Subcutaneous adipose tissue (tissue), 4 donors: Measurements from ENCODE around the gene ST6GAL1. TPM values are rescaled to one million over a fixed set of nuclear protein-coding genes. Genes with fewer than 3 reads are reported as not detected.

ENCODE experiments used
- total RNA-seq, 4 donors: library from RNA; depleted of rRNA; stranded (reverse); fragments of >200 nt; gene quantifications; one replicate each; pipeline ENCODE4 v1.1.0, GENCODE V29; 2016
- TF ChIP-seq, protein P1 (sequence below): fragments of 450-650 bp; IDR thresholded peaks from one replicate; pipeline ENCODE4 v1.5.1; 2016; ENCODE audit warnings: low read depth, mild to moderate bottlenecking, control low read depth, antibody characterized with exemption, moderate library complexity

ST6GAL1 gene
- total RNA-seq, 4 donors from 2014 or later = 31.4 to 80.1 (median 43.8) TPM

DNA sequence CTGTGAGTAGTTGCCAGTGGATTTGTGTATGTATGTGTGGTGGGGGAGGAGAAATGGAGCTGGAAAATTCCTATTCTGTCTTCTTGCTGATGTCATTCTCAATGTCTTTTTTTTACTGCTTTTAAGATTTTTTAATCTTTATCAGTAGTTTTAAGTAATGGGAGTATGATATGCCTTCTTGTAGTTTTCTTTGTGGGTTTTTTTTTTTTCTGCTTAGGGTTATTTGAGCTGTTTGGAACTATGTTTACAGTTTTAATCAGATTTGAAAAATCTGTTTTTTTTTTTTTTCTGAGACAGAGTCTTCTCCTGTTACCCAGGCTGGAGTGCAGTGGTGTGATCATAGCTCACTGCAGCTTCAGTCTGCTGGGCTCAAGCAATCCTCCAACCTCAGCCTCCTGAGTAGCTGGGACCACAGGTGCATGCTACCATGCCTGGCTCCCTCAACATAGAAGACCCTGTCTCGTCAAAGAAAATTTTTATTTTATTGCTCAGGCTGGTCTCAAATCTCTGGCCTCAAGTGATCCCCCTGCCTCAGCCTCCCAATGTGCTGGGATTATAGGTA, 171.8 kb downstream of the ST6GAL1 start:
- TF ChIP-seq, protein P1, sequence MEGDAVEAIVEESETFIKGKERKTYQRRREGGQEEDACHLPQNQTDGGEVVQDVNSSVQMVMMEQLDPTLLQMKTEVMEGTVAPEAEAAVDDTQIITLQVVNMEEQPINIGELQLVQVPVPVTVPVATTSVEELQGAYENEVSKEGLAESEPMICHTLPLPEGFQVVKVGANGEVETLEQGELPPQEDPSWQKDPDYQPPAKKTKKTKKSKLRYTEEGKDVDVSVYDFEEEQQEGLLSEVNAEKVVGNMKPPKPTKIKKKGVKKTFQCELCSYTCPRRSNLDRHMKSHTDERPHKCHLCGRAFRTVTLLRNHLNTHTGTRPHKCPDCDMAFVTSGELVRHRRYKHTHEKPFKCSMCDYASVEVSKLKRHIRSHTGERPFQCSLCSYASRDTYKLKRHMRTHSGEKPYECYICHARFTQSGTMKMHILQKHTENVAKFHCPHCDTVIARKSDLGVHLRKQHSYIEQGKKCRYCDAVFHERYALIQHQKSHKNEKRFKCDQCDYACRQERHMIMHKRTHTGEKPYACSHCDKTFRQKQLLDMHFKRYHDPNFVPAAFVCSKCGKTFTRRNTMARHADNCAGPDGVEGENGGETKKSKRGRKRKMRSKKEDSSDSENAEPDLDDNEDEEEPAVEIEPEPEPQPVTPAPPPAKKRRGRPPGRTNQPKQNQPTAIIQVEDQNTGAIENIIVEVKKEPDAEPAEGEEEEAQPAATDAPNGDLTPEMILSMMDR = no peak

DNA sequence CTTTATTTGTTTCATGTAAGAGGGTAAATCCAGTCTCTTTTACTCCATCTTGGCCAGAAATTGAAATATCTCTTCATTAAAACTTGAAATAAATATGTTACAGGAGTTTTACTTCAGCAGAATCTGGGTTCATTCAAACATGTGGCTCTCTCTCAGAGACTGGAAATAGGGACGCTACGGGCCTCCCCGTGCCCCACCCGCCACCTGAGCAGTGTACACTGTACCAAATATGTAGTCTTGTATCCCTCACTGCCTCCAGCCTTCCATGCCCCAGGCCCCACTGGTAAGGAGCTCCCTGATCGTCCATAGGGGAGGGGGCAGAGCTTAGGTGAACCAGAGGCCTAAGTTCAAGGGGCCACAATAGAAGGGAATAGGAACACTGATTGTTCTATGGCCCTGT, 172.9 kb downstream of the ST6GAL1 start:
- TF ChIP-seq, protein P1 = no peak

DNA sequence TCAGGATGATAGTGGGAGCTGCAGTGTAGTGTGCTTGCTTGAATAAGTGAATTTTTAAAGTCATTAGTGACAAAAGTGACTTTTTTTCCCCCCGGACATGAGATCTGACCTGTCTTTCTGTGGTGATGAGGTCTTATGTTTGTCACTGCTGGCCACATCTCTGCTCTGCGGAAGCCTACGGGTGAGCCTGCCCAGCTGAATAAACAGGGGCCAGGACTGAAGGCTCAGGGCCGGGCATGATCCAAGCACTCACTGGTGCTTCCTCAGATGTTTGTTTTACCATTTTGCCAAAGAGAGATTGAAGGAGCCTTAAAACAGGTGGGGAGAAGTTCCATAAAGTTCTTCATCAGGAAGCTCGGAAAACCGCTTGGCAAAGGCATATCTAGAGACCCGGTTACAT, 174.0 kb downstream of the ST6GAL1 start:
- TF ChIP-seq, protein P1 = no peak

DNA sequence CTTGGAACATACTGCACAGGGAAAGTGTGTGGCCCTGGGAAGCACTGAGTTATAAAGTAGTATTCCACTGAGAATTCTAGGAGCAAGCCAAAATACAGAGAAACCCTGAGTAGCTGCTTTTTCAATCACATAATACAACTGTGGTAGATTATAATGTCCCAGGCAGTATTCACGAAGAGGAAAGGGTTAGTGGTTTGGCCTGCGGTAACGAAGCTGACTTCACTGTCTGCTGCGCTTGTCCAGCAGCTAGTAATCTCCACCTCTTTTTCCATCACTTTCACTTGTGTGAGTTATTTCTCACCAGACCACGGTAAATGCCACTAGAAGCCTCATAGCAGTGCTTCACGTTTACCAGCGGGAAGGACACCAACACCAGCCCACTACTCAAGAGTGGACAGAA, 174.6 kb downstream of the ST6GAL1 start:
- TF ChIP-seq, protein P1 = no peak

DNA sequence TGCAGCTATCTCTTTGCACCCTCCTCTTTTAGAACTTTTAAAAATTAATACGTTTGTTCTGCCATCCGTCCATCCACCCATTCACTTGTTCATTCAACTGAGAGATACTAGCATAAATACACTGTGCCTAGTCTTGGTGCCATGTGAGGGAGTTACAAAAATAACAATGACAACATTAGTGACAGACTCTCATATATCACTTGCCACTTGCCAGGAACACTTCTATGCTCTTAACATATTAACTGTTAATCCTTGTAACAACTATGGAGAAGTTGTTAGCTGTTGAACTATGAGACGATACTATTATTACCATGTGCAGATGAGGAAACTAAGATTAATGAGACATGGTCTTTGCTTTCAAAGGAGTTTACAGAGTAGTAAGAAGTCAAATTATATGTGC, 175.4 kb downstream of the ST6GAL1 start:
- TF ChIP-seq, protein P1 = no peak

DNA sequence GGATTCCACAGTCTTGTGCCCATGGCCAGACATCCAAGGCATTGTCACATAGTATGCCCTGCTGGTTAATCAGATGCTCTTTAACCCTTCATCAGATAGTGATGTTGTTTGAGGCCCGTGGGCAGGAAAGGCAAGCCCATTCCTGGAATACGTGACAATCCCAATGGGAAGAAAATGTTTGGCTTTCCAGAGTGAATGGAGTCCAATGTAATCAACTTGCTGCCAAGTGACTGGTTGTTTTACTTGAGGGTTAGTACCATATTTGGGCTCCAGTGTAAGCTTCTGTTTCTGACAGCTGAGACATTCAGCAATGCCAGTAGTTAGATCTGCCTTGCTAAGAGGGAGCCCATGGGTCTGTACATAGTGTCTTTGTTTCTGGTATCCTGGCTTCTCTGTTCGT, 177.7 kb downstream of the ST6GAL1 start:
- TF ChIP-seq, protein P1 = no peak

DNA sequence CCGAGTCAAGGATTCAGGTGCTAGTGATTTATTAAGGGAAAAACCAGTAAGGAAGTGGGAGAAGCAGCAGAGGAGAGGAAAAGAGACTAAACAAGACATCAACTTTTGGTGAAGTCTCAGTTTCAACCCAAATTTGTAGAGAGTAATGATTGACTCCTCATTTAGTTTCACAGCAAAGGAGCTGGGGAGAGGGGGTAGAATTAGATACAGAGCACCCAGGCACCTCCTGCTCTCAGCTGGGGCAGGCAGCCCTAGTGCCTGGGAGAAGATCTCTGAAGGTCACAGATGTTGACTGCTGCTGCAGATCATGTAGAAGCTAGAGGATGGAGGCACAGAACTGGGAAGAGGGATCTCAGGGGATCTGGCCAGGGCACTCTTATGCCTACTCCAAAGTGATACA, 179.8 kb downstream of the ST6GAL1 start:
- TF ChIP-seq, protein P1 = no peak
